HepG2 (cell line): Measurements from ENCODE around the gene SMAP2. TPM values are rescaled to one million over a fixed set of nuclear protein-coding genes. Genes with fewer than 3 reads are reported as not detected.
A peak's percentile ranks its signal among the peaks of the same experiment; 100 is the strongest.

Experiments used
- ATAC-seq: fragments of 200-7000 bp; cut with Tn5 transposase; 3 replicates; pipeline ENCODE4 v1.9.1; 2020; ENCODE audit warnings: mild to moderate bottlenecking, moderate library complexity
- BruUV-seq: library from RNA; stranded (reverse); fragments of 400-500 nt; replicated peaks from 2 replicates; lab custom pipeline; 2021; lab: Mats Ljungman, UMichigan
- CTCF ChIA-PET: fragments of 300-600 bp; formaldehyde crosslinking; extraction: SDS; loops from one replicate; lab custom pipeline; 2021; ENCODE audit warnings: low total read pairs, inconsistent platforms, low intra/inter-chr PET ratio; lab: Yijun Ruan, JAX
- POLR2A ChIA-PET: fragments of 350-600 bp; sonication (Branson Sonifier 250); formaldehyde crosslinking; loops from one replicate; lab custom pipeline; 2020; ENCODE audit warnings: antibody characterized with exemption, inconsistent platforms; lab: Yijun Ruan, JAX
- DNase-seq: peaks from one replicate; pipeline ENCODE4 v3.0.0-alpha.2; 2015; ENCODE audit warnings: low spot score
- FAIRE-seq: peaks from 3 replicates; lab custom pipeline; 2011; peaks lifted over from hg19 to GRCh38; lab: Jason Lieb, UNC
- H2AFZ ChIP-seq: one replicate; pipeline ENCODE4 v1.6.1; 2011; ENCODE audit warnings: low read length, inconsistent platforms
- H3K27ac ChIP-seq: fragments of 300-600 bp; 3 replicates; pipeline ENCODE4 v1.8.0; 2011; ENCODE audit warnings: mixed run types, mild to moderate bottlenecking, mixed read lengths, low read length, inconsistent platforms; ENCODE audit not compliant: insufficient read depth; ENCODE audit errors: extremely low read length
- H3K27me3 ChIP-seq, 2 experiments: fragments of 200-600 bp in 1 of 2; 2 replicates in 1 of 2; 3 replicates in 1 of 2; pipeline versions ENCODE4 v1.6.0 to v1.8.0; 2011; ENCODE audit warnings: low read length in 2 of 2, mild to moderate bottlenecking in 2 of 2, moderate library complexity in 2 of 2, inconsistent platforms in 1 of 2; ENCODE audit not compliant: insufficient read depth in 2 of 2, control insufficient read depth in 1 of 2
- H3K36me3 ChIP-seq, 2 experiments: fragments of 200-600 bp in 1 of 2; replicated peaks in 1 of 2; 2 replicates in 1 of 2; 3 replicates in 1 of 2; pipeline versions ENCODE4 v1.5.1 to v1.8.0; 2011; ENCODE audit warnings: low read length in 2 of 2, inconsistent platforms in 1 of 2; ENCODE audit not compliant: insufficient read depth in 2 of 2, control insufficient read depth in 1 of 2
- H3K4me1 ChIP-seq: 2 replicates; pipeline ENCODE4 v1.5.1; 2012; ENCODE audit warnings: low read length, inconsistent platforms; ENCODE audit not compliant: insufficient read depth
- H3K4me2 ChIP-seq: 2 replicates; pipeline ENCODE4 v1.6.0; 2011; ENCODE audit warnings: low read depth, low read length, inconsistent platforms
- H3K4me3 ChIP-seq, 3 experiments: fragments of 200-600 bp in 1 of 3; sonication (generic), shearing (Covaris generic) in 1 of 3; replicated peaks in 1 of 3; 2 replicates each; pipeline ENCODE4 v1.5.1; 2011 to 2016; ENCODE audit warnings: low read length in 3 of 3, inconsistent platforms in 2 of 3, low read depth in 2 of 3, mild to moderate bottlenecking in 2 of 3, control low read depth in 1 of 3, mixed read lengths in 1 of 3; ENCODE audit not compliant: insufficient read depth in 1 of 3
- H3K79me2 ChIP-seq: one replicate; pipeline ENCODE4 v1.6.1; 2011; ENCODE audit warnings: low read length, inconsistent platforms; ENCODE audit not compliant: insufficient read depth
- H3K9ac ChIP-seq: 2 replicates; pipeline ENCODE4 v1.6.0; 2011; ENCODE audit warnings: mild to moderate bottlenecking, low read depth, low read length, inconsistent platforms; ENCODE audit not compliant: insufficient read depth
- H3K9me3 ChIP-seq: 2 replicates; pipeline ENCODE4 v1.5.1; 2012; ENCODE audit warnings: mild to moderate bottlenecking, low read length
- H4K20me1 ChIP-seq: 2 replicates; pipeline ENCODE4 v1.6.0; 2011; ENCODE audit warnings: inconsistent platforms, mild to moderate bottlenecking, low read length, moderate library complexity; ENCODE audit not compliant: insufficient read depth
- ADNP ChIP-seq: sonication (generic); formaldehyde crosslinking; IDR thresholded peaks from 2 replicates; pipeline ENCODE4 v1.4.0; 2020; ENCODE audit warnings: missing genetic modification reagents
- ATM ChIP-seq: fragments of 450-650 bp; IDR thresholded peaks from 2 replicates; pipeline ENCODE4 v1.7.1; 2017; ENCODE audit warnings: mild to moderate bottlenecking, borderline replicate concordance
- CCDC6 ChIP-seq: sonication (generic); formaldehyde crosslinking; IDR thresholded peaks from 2 replicates; pipeline ENCODE4 v1.8.1; 2022; ENCODE audit warnings: mild to moderate bottlenecking, missing genetic modification reagents, moderate library complexity
- ELF3 ChIP-seq: IDR thresholded peaks from 2 replicates; pipeline ENCODE4 v1.6.1; 2016; ENCODE audit warnings: missing genetic modification reagents, missing compliant biosample characterization
- ISX ChIP-seq: sonication (generic); formaldehyde crosslinking; conservative IDR thresholded peaks from 2 replicates; pipeline ENCODE4 v1.5.0; 2020; ENCODE audit warnings: missing genetic modification reagents
- KLF6 ChIP-seq: IDR thresholded peaks from 2 replicates; pipeline ENCODE4 v1.8.0; 2016; ENCODE audit warnings: missing biosample characterization, missing genetic modification reagents
- PLRG1 ChIP-seq: fragments of 450-650 bp; conservative IDR thresholded peaks from 2 replicates; pipeline ENCODE4 v1.6.1; 2016
- POGZ ChIP-seq: sonication (generic); formaldehyde crosslinking; IDR thresholded peaks from 2 replicates; pipeline ENCODE4 v1.4.0; 2020; ENCODE audit warnings: mild to moderate bottlenecking, missing genetic modification reagents
- RXRB ChIP-seq: IDR thresholded peaks from 2 replicates; pipeline ENCODE4 v1.6.1; 2016; ENCODE audit warnings: borderline replicate concordance, missing genetic modification reagents, missing compliant biosample characterization
- SALL1 ChIP-seq: sonication (generic); formaldehyde crosslinking; IDR thresholded peaks from 2 replicates; pipeline ENCODE4 v1.8.0; 2022; ENCODE audit warnings: mild to moderate bottlenecking, missing genetic modification reagents
- SP2 ChIP-seq: sonication (generic); formaldehyde crosslinking; IDR thresholded peaks from 2 replicates; pipeline ENCODE4 v1.5.1; 2020; ENCODE audit warnings: mild to moderate bottlenecking, missing genetic modification reagents
- XRCC5 ChIP-seq: fragments of 200-400 bp; formaldehyde crosslinking; optimal IDR thresholded peaks from 2 replicates; pipeline ENCODE3; 2017; ENCODE audit warnings: mild to moderate bottlenecking, low read length
- YEATS4 ChIP-seq: sonication (generic); formaldehyde crosslinking; IDR thresholded peaks from 2 replicates; pipeline ENCODE4 v1.4.0; 2020; ENCODE audit warnings: missing genetic modification reagents, borderline replicate concordance
- ZMYM4 ChIP-seq: sonication (generic); formaldehyde crosslinking; IDR thresholded peaks from 2 replicates; pipeline ENCODE4 v1.8.1; 2023; ENCODE audit warnings: mild to moderate bottlenecking, missing genetic modification reagents
- ZNF337 ChIP-seq: sonication (generic); formaldehyde crosslinking; IDR thresholded peaks from 2 replicates; pipeline ENCODE4 v1.5.1; 2020; ENCODE audit warnings: missing genetic modification reagents, low read depth, mild to moderate bottlenecking, borderline replicate concordance
- ZNF543 ChIP-seq: sonication (generic); formaldehyde crosslinking; IDR thresholded peaks from 2 replicates; pipeline ENCODE4 v1.4.0; 2020; ENCODE audit warnings: mild to moderate bottlenecking, missing genetic modification reagents
- ZNF564 ChIP-seq: sonication (generic); formaldehyde crosslinking; IDR thresholded peaks from 2 replicates; pipeline ENCODE4 v1.8.1; 2023; ENCODE audit warnings: mild to moderate bottlenecking, missing genetic modification reagents
- WGBS: methylation state at CpG from one replicate; pipeline ENCODE4 v1.1.6; 2017; ENCODE audit warnings: low lambda C conversion rate; 5-methylcytosine and 5-hydroxymethylcytosine counted together
- in situ Hi-C: cut with HindIII; loops from 2 replicates; pipeline ENCODE4 v1.10.0; 2017; ENCODE audit warnings: low pct_unique_long_range_greater_than_20kb; ENCODE audit not compliant: extremely low pct_ligation_motif_present
- intact Hi-C: fragments of 100-400 bp; cut with micrococcal nuclease; formaldehyde crosslinking; loops from one replicate; pipeline ENCODE4 v1.10.0; 2022; ENCODE audit not compliant: unreplicated experiment
- polyA plus RNA-seq, 8 experiments: library from polyadenylated mRNA; depleted of rRNA in 3 of 8; stranded (reverse) in 7 of 8; unstranded in 1 of 8; fragments of >200 nt; fragmentation: Illumina TruSeq in 4 of 8; extraction: Trizol in 4 of 8; gene quantifications; 2 replicates each; pipeline versions ENCODE4 v1.2.1 to v1.2.3, GENCODE V29; 2011 to 2016; ENCODE audit warnings: low read depth in 4 of 8, missing spikeins in 1 of 8, mixed read lengths in 1 of 8; ENCODE audit not compliant: insufficient read depth in 1 of 8
- total RNA-seq, 5 experiments: library from RNA; depleted of rRNA; stranded (reverse); fragments of >200 nt; fragmentation: Illumina TruSeq; extraction: Trizol; gene quantifications; 2 replicates each; pipeline ENCODE4 v1.2.3, GENCODE V29; 2016; ENCODE audit warnings: low read depth in 1 of 5
- TF ChIP-seq, protein P1 (sequence below): sonication (generic); formaldehyde crosslinking; IDR thresholded peaks from 2 replicates; pipeline ENCODE4 v1.5.0; 2020; ENCODE audit warnings: mild to moderate bottlenecking, low read depth, missing genetic modification reagents, borderline replicate concordance
- TF ChIP-seq, protein P2 (sequence below): fragments of 450-650 bp; IDR thresholded peaks from 2 replicates; pipeline ENCODE4 v1.6.1; 2017; ENCODE audit warnings: mild to moderate bottlenecking
- TF ChIP-seq, protein P3 (sequence below): sonication (generic); formaldehyde crosslinking; IDR thresholded peaks from 2 replicates; pipeline ENCODE4 v1.8.0; 2022; ENCODE audit warnings: missing genetic modification reagents, mild to moderate bottlenecking, borderline replicate concordance

The SMAP2 gene
- total and polyA plus RNA-seq, 2 of the 13 experiments (the other 11 are each of a cell fraction or from before 2014, with no cell fraction given): 19.0 to 22.3 TPM

DNA sequence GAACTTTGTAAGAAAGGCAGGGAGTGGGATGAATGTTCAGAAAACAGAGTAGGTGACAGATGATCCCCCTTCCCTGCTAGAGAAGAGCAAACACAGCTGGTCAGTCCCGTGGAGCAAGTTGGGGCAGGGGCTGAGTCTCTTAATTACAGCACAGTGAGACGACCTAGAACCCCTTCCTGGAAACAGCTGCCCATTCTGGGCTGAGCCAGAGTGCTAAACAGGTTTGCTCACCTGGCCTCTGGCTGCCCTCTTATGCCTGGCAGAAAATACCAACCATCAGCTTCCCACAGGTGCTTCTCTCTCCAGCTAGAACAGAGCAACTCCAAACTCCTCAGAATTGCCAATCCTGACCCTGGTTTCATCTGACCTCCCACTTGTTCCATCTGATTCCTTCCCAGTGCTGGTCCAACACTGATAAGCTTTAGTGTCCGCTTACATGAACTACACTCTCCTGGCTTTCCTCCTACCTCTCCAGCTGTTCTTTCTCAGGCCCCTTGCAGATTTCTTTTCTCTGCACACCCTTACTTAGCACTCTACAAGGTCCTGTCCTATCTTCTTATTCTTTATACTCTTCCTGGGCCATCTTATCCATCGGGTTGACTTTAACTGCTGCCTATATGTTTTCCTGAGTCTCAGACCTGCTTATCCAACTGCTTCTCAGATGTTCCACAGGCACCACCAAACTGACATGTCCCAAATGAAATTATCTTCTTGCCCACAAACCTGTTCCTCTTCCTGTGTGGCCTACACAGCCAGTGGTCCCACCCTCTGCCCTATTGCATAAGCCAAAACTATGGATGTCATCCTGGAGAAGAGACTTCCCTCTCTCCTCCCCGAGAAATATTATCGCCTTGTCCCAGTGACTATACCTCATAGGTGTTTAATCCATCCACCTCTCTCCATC, 33.9 kb upstream of the SMAP2 start:
- Histone ChIP-seq H2AFZ (no peak overlapping the region), H3K27ac (no peak overlapping the region), H3K4me2 (peak overlapping the region; percentile 91), H3K27me3 (no peaks in the 10 kb centered on the region; a peak in 1 of 5 replicates), H3K9me3 (0 out of 2 replicates have a peak, but pooled peaks cover 6% of the 10 kb centered on the region), H3K4me3 (peak overlapping the region in 1 of 3 experiments; percentile 54; a peak in 2 of 6 replicates), H4K20me1 (no peaks in the 10 kb centered on the region), H3K9ac (no peak overlapping the region), H3K4me1 (peaks cover 65% of the 10 kb centered on the region), H3K79me2 (no peaks in the 10 kb centered on the region), H3K36me3 (no peaks in the 10 kb centered on the region)
- ChIA-PET POLR2A (interaction anchor here (0.8 to 2.3 kb wide), 7 partner anchors 22 to 196 kb away, joined by 3 to 16 read pairs (median 4); no protein-coding TSS in a partner anchor), CTCF (interaction anchor here (0.7 to 2.7 kb wide), 6 partner anchors 24 to 261 kb away, joined by 3 to 16 read pairs (median 8); no protein-coding TSS in a partner anchor)
- in situ Hi-C loops: loop anchor here (5.0 kb wide), 2 partner anchors 63 to 197 kb away; no protein-coding TSS in a partner anchor
- DNase-seq: no peak
- no peak for ATAC-seq
- intact Hi-C loops: loop anchor here (2.0 kb wide), 1 partner anchor 65 kb away; no protein-coding TSS in a partner anchor
- FAIRE-seq: no peak
- BruUV-seq: no TSS peak
- WGBS: 60% methylated on average over 5 of the region's 6 CpGs
- TF ChIP-seq KLF6 (CRISPR knock-in tag): no peak
- TF ChIP-seq RXRB (CRISPR knock-in tag): no peak
- no peak for TF ChIP-seq PLRG1
- TF ChIP-seq, protein P1, sequence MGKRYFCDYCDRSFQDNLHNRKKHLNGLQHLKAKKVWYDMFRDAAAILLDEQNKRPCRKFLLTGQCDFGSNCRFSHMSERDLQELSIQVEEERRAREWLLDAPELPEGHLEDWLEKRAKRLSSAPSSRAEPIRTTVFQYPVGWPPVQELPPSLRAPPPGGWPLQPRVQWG (CRISPR knock-in tag): no peak
- no peak for TF ChIP-seq ZNF543 (CRISPR knock-in tag)
- TF ChIP-seq XRCC5: no peak
- peak; percentile 21; the same call in 1 of the 2 replicates for TF ChIP-seq YEATS4 (CRISPR knock-in tag)
- TF ChIP-seq ZMYM4 (CRISPR knock-in tag): no peak
- 0 out of 2 replicates have a peak, but pooled peaks have one; percentile 44 for TF ChIP-seq ADNP
- no peak for TF ChIP-seq ATM
- TF ChIP-seq SALL1 (CRISPR knock-in tag): 0 out of 2 replicates have a peak, but pooled peaks have one; percentile 2
- TF ChIP-seq ELF3 (CRISPR knock-in tag): no peak
- peak; percentile 12; the same call in 1 of the 2 replicates for TF ChIP-seq POGZ
- peak; percentile 92; the same call in 1 of the 2 replicates for TF ChIP-seq ZNF337
- no peak for TF ChIP-seq SP2 (CRISPR knock-in tag)
- TF ChIP-seq, protein P2, sequence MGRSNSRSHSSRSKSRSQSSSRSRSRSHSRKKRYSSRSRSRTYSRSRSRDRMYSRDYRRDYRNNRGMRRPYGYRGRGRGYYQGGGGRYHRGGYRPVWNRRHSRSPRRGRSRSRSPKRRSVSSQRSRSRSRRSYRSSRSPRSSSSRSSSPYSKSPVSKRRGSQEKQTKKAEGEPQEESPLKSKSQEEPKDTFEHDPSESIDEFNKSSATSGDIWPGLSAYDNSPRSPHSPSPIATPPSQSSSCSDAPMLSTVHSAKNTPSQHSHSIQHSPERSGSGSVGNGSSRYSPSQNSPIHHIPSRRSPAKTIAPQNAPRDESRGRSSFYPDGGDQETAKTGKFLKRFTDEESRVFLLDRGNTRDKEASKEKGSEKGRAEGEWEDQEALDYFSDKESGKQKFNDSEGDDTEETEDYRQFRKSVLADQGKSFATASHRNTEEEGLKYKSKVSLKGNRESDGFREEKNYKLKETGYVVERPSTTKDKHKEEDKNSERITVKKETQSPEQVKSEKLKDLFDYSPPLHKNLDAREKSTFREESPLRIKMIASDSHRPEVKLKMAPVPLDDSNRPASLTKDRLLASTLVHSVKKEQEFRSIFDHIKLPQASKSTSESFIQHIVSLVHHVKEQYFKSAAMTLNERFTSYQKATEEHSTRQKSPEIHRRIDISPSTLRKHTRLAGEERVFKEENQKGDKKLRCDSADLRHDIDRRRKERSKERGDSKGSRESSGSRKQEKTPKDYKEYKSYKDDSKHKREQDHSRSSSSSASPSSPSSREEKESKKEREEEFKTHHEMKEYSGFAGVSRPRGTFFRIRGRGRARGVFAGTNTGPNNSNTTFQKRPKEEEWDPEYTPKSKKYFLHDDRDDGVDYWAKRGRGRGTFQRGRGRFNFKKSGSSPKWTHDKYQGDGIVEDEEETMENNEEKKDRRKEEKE: no peak
- TF ChIP-seq CCDC6: no peak
- TF ChIP-seq, protein P3, sequence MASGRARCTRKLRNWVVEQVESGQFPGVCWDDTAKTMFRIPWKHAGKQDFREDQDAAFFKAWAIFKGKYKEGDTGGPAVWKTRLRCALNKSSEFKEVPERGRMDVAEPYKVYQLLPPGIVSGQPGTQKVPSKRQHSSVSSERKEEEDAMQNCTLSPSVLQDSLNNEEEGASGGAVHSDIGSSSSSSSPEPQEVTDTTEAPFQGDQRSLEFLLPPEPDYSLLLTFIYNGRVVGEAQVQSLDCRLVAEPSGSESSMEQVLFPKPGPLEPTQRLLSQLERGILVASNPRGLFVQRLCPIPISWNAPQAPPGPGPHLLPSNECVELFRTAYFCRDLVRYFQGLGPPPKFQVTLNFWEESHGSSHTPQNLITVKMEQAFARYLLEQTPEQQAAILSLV: no peak
- TF ChIP-seq ZNF564 (CRISPR knock-in tag): no peak
- no peak for TF ChIP-seq ISX
